Adrenal gland (tissue), 12 donors: ENCODE data around the gene LRP1-AS. TPM values are rescaled to one million over a fixed set of nuclear protein-coding genes. Genes with fewer than 3 reads are reported as not detected.

ENCODE experiments used
- DNase-seq, 7 donors: peaks; one replicate each; pipeline ENCODE4 v3.0.0-alpha.2; 2019 to 2020
- H3K27ac ChIP-seq, 5 donors: fragments of 200-600 bp; sonication (generic) in 4 of 5; 1 replicate in 3 of 5; 2 replicates in 2 of 5; pipeline versions ENCODE4 v1.5.1 to v1.8.0; 2016 to 2020; ENCODE audit warnings: mild to moderate bottlenecking in 1 of 5
- H3K27me3 ChIP-seq: fragments of 200-600 bp; 2 replicates; pipeline ENCODE4 v1.8.0; 2021
- H3K36me3 ChIP-seq, 2 donors: fragments of 200-600 bp; replicated peaks in 1 of 2; 1 replicate in 1 of 2; 2 replicates in 1 of 2; pipeline versions ENCODE4 v1.5.1 to v1.8.0; 2018 to 2022
- H3K4me1 ChIP-seq, 2 donors: fragments of 200-600 bp; replicated peaks in 1 of 2; 1 replicate in 1 of 2; 2 replicates in 1 of 2; pipeline versions ENCODE4 v1.5.1 to v1.8.0; 2018 to 2021
- H3K4me3 ChIP-seq, 4 donors: fragments of 200-600 bp; sonication (generic) in 3 of 4; one replicate each; pipeline ENCODE4 v1.5.1; 2016 to 2018
- H3K9me3 ChIP-seq, 3 donors: fragments of 200-600 bp; sonication (generic) in 1 of 3; replicated peaks in 1 of 3; 1 replicate in 2 of 3; 2 replicates in 1 of 3; pipeline versions ENCODE4 v1.5.1 to v1.8.0; 2016 to 2021
- POLR2A ChIP-seq, 2 donors: fragments of 450-650 bp; IDR thresholded peaks; one replicate each; pipeline ENCODE4 v1.6.1; 2017; ENCODE audit warnings: antibody characterized with exemption in 2 of 2, mild to moderate bottlenecking in 2 of 2, moderate library complexity in 1 of 2
- WGBS, 4 donors: extraction: QIAGEN DNeasy Blood & Tissue Kit in 2 of 4; methylation state at CpG; one replicate each; pipeline versions ENCODE4 v1.1.5 to v1.1.7; 2013 to 2017; 5-methylcytosine and 5-hydroxymethylcytosine counted together
- intact Hi-C, 2 donors: fragments of 100-400 bp; cut with DNase I; formaldehyde crosslinking; loops; one replicate each; pipeline versions ENCODE4 v1.14.1 to v1.15.0; 2022 to 2023
- polyA plus RNA-seq, 3 donors: library from polyadenylated mRNA; stranded (reverse); fragments of 200-250 nt in 2 of 3; fragments of 350-450 nt in 1 of 3; fragmentation: Illumina TruSeq in 1 of 3; extraction: RNeasy Lipid Tissue Mini Kit (QIAGEN cat#74804) in 1 of 3; gene quantifications; one replicate each; pipeline ENCODE4 v1.2.3, GENCODE V29; 2013 to 2014
- total RNA-seq, 9 donors: library from RNA; depleted of rRNA in 4 of 9; stranded (reverse); fragments of >200 nt in 4 of 9; fragments of 120-200 nt in 1 of 9; fragmentation: NEBNext Ultra II Directional in 1 of 9; extraction: Animal tissue kit (Norgen Biotek cat#: 25700) in 1 of 9; gene quantifications; one replicate each; pipeline versions ENCODE4 v1.1.0 to v1.2.4, GENCODE V29; 2013 to 2023
- TF ChIP-seq, protein P1 (sequence below), 6 experiments: fragments of 450-650 bp in 4 of 6; fragments of 200-600 bp in 2 of 6; sonication (generic) in 1 of 6; IDR thresholded peaks; 1 replicate in 5 of 6; 2 replicates in 1 of 6; pipeline versions ENCODE4 v1.5.1 to v1.8.0; 2016 to 2021; ENCODE audit warnings: antibody characterized with exemption in 6 of 6, mild to moderate bottlenecking in 2 of 6, moderate library complexity in 1 of 6
- donor health status: healthy with polysubstance abuse.
- donor health status: Bipolar disorder and iron deficiency.
- donor health status: DM: yes; HTN: yes; CAD: no.
- donor health status: DM: no; HTN: no; CAD: no.
- donor health status: DM: no; HTN: no; CAD: no.
- donor health status: DM: yes; HTN: yes; CAD: no.

Gene LRP1-AS
- total and polyA plus RNA-seq, 12 donors, result not detected

- 71 to 82% (median 74%) methylated on average over 6 to 11 of the region's 11 CpGs for WGBS, 4 donors
- peaks cover 0 to 82% of the 10 kb centered on the region in 2 donors for H3K36me3 ChIP-seq
- H3K9me3 ChIP-seq, result no peaks in the 10 kb centered on the region
- intact Hi-C loops, result no loop called here
- H3K27me3 ChIP-seq, result no peaks in the 10 kb centered on the region
- TF ChIP-seq, protein P1, sequence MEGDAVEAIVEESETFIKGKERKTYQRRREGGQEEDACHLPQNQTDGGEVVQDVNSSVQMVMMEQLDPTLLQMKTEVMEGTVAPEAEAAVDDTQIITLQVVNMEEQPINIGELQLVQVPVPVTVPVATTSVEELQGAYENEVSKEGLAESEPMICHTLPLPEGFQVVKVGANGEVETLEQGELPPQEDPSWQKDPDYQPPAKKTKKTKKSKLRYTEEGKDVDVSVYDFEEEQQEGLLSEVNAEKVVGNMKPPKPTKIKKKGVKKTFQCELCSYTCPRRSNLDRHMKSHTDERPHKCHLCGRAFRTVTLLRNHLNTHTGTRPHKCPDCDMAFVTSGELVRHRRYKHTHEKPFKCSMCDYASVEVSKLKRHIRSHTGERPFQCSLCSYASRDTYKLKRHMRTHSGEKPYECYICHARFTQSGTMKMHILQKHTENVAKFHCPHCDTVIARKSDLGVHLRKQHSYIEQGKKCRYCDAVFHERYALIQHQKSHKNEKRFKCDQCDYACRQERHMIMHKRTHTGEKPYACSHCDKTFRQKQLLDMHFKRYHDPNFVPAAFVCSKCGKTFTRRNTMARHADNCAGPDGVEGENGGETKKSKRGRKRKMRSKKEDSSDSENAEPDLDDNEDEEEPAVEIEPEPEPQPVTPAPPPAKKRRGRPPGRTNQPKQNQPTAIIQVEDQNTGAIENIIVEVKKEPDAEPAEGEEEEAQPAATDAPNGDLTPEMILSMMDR (IDR thresholded peaks at IDR 0.05), result peak; percentile 12 to 51 (median 50)
- TF ChIP-seq POLR2A (IDR thresholded peaks at IDR 0.05), result no peak
- DNase-seq, result no peak
- no peak overlapping the region for H3K27ac ChIP-seq
- H3K4me3 ChIP-seq, result no peak overlapping the region
- no peaks in the 10 kb centered on the region for H3K4me1 ChIP-seq
Observed at GRCh38 chr12:57173089-57173488, 25.7 kb upstream of the LRP1-AS start.

- no peak for TF ChIP-seq POLR2A (IDR thresholded peaks at IDR 0.05)
- TF ChIP-seq, protein P1 (IDR thresholded peaks at IDR 0.05), result no peak
- no peaks in the 10 kb centered on the region for H3K9me3 ChIP-seq
- WGBS, 4 donors, result 51 to 60% (median 57%) methylated on average over 3 to 4 of the region's 4 CpGs
- H3K27me3 ChIP-seq, result no peaks in the 10 kb centered on the region
- H3K4me1 ChIP-seq, result no peaks in the 10 kb centered on the region
- peak overlapping the region in 2 of 5 donors; percentile 41 to 48 for H3K27ac ChIP-seq
- DNase-seq, result peak in 3 of 7 donors; percentile 37 to 42 (median 40)
- no peak overlapping the region for H3K4me3 ChIP-seq
- intact Hi-C loops, result no loop called here
- peaks cover 0 to 82% of the 10 kb centered on the region in 2 donors for H3K36me3 ChIP-seq
Observed at GRCh38 chr12:57171668-57172067, 24.2 kb upstream of the LRP1-AS start.

DNA sequence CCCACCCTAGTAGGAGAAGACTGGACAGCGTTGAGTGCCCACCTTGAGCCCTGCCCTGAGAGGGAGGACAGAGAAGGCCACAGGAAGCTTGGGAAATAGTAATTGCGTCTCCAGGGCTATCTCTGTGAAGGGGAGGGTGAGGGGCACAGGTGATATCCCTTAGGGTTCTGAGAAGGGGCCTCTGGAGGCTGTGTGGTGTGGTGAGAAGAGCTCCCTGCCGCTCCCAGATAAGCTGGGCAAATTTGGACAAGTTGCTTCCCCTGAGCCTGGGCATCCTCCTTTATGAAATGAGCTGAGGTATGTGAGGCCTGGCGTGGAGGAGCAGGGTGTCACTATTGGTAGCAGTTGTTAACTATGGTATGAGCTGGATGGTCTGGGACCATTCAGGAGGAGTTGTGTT is 23.5 kb upstream of the LRP1-AS start:
- H3K4me1 ChIP-seq, result no peaks in the 10 kb centered on the region
- no peaks in the 10 kb centered on the region for H3K9me3 ChIP-seq
- TF ChIP-seq POLR2A (IDR thresholded peaks at IDR 0.05), result no peak
- TF ChIP-seq, protein P1 (IDR thresholded peaks at IDR 0.05), result no peak
- WGBS, 4 donors, result 81 to 94% (median 85%) methylated on average over 4 of the region's 4 CpGs
- H3K27ac ChIP-seq, result peak overlapping the region in 2 of 5 donors; percentile 41 to 48
- peaks cover 0 to 82% of the 10 kb centered on the region in 2 donors for H3K36me3 ChIP-seq
- H3K4me3 ChIP-seq, result no peak overlapping the region
- H3K27me3 ChIP-seq, result no peaks in the 10 kb centered on the region
- intact Hi-C loops, result no loop called here
- DNase-seq, result no peak

DNA sequence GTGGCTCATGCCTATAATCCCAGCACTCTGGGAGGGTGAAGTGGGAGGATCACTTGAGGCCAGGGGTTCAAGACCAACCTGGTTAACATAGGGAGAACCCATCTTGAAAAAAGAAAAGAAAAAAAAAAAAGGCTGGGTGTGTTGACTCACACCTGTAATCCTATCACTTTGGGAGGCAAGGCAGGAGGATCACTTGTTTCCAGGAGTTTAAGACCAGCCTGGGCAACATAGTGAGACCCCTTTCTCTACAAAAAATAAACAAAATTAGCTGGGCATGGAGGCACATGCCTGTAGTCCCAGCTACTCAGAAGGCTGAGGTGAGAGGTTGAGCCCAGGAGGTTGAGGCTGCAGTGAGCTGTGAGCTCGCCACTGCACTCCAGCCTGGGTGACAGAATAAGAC is 23.0 kb upstream of the LRP1-AS start:
- 88 to 100% (median 94%) methylated on average over 1 of the region's 1 CpG for WGBS, 4 donors
- peaks cover 0 to 82% of the 10 kb centered on the region in 2 donors for H3K36me3 ChIP-seq
- TF ChIP-seq POLR2A (IDR thresholded peaks at IDR 0.05), result no peak
- TF ChIP-seq, protein P1 (IDR thresholded peaks at IDR 0.05), result no peak
- no peak overlapping the region for H3K4me3 ChIP-seq
- no peaks in the 10 kb centered on the region for H3K9me3 ChIP-seq
- no peak for DNase-seq
- no peaks in the 10 kb centered on the region for H3K4me1 ChIP-seq
- intact Hi-C loops, result no loop called here
- H3K27me3 ChIP-seq, result no peaks in the 10 kb centered on the region
- H3K27ac ChIP-seq, result no peak overlapping the region
